K562 (cell line): ENCODE data around the gene TJAP1. TPM values are rescaled to one million over a fixed set of nuclear protein-coding genes. Genes with fewer than 3 reads are reported as not detected.

Experiments
- ATAC-seq: fragments of 200-7000 bp; cut with Tn5 transposase; 3 replicates; pipeline ENCODE4 v1.9.1; 2020; ENCODE audit warnings: moderate library complexity
- BruUV-seq: library from RNA; stranded (reverse); fragments of 400-500 nt; replicated peaks from 2 replicates; lab custom pipeline; 2021; lab: Mats Ljungman, UMichigan
- CTCF ChIA-PET: fragments of 300-600 bp; formaldehyde crosslinking; extraction: SDS; loops from one replicate; lab custom pipeline; 2021; ENCODE audit warnings: low intra/inter-chr PET ratio; lab: Yijun Ruan, JAX
- POLR2A ChIA-PET: fragments of 300-600, 350-650 bp; sonication (Branson Sonifier 250); formaldehyde crosslinking; extraction: SDS; loops from one replicate; lab custom pipeline; 2021; ENCODE audit warnings: antibody characterized with exemption, inconsistent platforms; lab: Yijun Ruan, JAX
- DNase-seq, 4 experiments: peaks; one replicate each; pipeline versions ENCODE4 v3.0.0 to v3.0.0-alpha.2; 2011 to 2018; ENCODE audit warnings: low spot score in 3 of 4, mixed read lengths in 3 of 4; ENCODE audit errors: extremely low read depth in 1 of 4
- FAIRE-seq: peaks from 2 replicates; lab custom pipeline; 2011; peaks lifted over from hg19 to GRCh38; lab: Jason Lieb, UNC
- H2AFZ ChIP-seq: 2 replicates; pipeline ENCODE4 v1.6.0; 2011; ENCODE audit warnings: low read depth, low read length, control low read depth, inconsistent platforms
- H3K27ac ChIP-seq: fragments of 200-600 bp; 3 replicates; pipeline ENCODE4 v1.8.0; 2011; ENCODE audit warnings: low read depth, mild to moderate bottlenecking, control low read depth, inconsistent platforms, low read length, moderate library complexity, mixed read lengths; ENCODE audit errors: extremely low read depth
- H3K27me3 ChIP-seq, 2 experiments: fragments of 300-600 bp in 1 of 2; 2 replicates in 1 of 2; 3 replicates in 1 of 2; pipeline versions ENCODE4 v1.6.0 to v1.8.0; 2011; ENCODE audit warnings: inconsistent platforms in 2 of 2, low read length in 2 of 2, mild to moderate bottlenecking in 1 of 2, mixed read lengths in 1 of 2, moderate library complexity in 1 of 2; ENCODE audit not compliant: control insufficient read depth in 2 of 2, insufficient read depth in 2 of 2
- H3K36me3 ChIP-seq: fragments of 300-600 bp; 3 replicates; pipeline ENCODE4 v1.8.0; 2011; ENCODE audit warnings: mild to moderate bottlenecking, low read length, inconsistent platforms; ENCODE audit not compliant: control insufficient read depth, insufficient read depth
- H3K4me1 ChIP-seq, 2 experiments: fragments of 200-600 bp in 1 of 2; replicated peaks in 1 of 2; 2 replicates in 1 of 2; 3 replicates in 1 of 2; pipeline versions ENCODE4 v1.5.1 to v1.8.0; 2011; ENCODE audit warnings: inconsistent platforms in 2 of 2, low read length in 2 of 2, mild to moderate bottlenecking in 1 of 2, mixed read lengths in 1 of 2, moderate library complexity in 1 of 2; ENCODE audit not compliant: control insufficient read depth in 2 of 2, insufficient read depth in 2 of 2
- H3K4me2 ChIP-seq: 2 replicates; pipeline ENCODE4 v1.6.1; 2011; ENCODE audit warnings: low read length, control low read depth, inconsistent platforms, mixed read lengths; ENCODE audit not compliant: insufficient read depth
- H3K4me3 ChIP-seq: fragments of 200-600 bp; sonication (generic), shearing (Covaris generic); 2 replicates; pipeline ENCODE4 v1.5.1; 2016; ENCODE audit warnings: control low read depth, inconsistent platforms
- H3K79me2 ChIP-seq: fragments of 200-600 bp; 3 replicates; pipeline ENCODE4 v1.8.0; 2011; ENCODE audit warnings: low read length, inconsistent platforms; ENCODE audit not compliant: control insufficient read depth, insufficient read depth
- H3K9ac ChIP-seq, 2 experiments: 2 replicates each; pipeline versions ENCODE4 v1.6.0 to v1.6.1; 2011; ENCODE audit warnings: low read depth in 2 of 2, low read length in 2 of 2, control low read depth in 1 of 2, inconsistent platforms in 1 of 2, mild to moderate bottlenecking in 1 of 2, mixed read lengths in 1 of 2; ENCODE audit not compliant: insufficient read depth in 1 of 2
- H3K9me1 ChIP-seq: one replicate; pipeline ENCODE4 v1.6.0; 2011; ENCODE audit warnings: inconsistent platforms, mild to moderate bottlenecking, low read length, moderate library complexity; ENCODE audit not compliant: control insufficient read depth, insufficient read depth
- H3K9me3 ChIP-seq: replicated peaks from 2 replicates; pipeline ENCODE4 v1.5.1; 2011; ENCODE audit warnings: low read depth, low read length, inconsistent platforms; ENCODE audit not compliant: control insufficient read depth, insufficient read depth
- H4K20me1 ChIP-seq: replicated peaks from 2 replicates; pipeline ENCODE4 v1.6.1; 2011; ENCODE audit warnings: low read length, inconsistent platforms, mixed read lengths; ENCODE audit not compliant: control insufficient read depth, insufficient read depth
- CEBPB ChIP-seq: fragments of 450-650 bp; IDR thresholded peaks from 2 replicates; pipeline ENCODE4 v1.6.1; 2016; ENCODE audit warnings: missing genetic modification characterization, missing compliant biosample characterization
- CEBPG ChIP-seq, 3 experiments: fragments of 200-800 bp in 1 of 3; sonication (Bioruptor generic) in 1 of 3; sonication (generic) in 1 of 3; formaldehyde crosslinking in 1 of 3; IDR thresholded peaks in 2 of 3; conservative IDR thresholded peaks in 1 of 3; 2 replicates each; pipeline versions ENCODE4 v1.6.1 to v1.8.0; 2016 to 2022; ENCODE audit warnings: missing compliant biosample characterization in 2 of 3, missing genetic modification characterization in 2 of 3, mild to moderate bottlenecking in 1 of 3, missing genetic modification reagents in 1 of 3
- NFE2 ChIP-seq: IDR thresholded peaks from 2 replicates; pipeline ENCODE4 v1.6.1; 2014; ENCODE audit warnings: antibody characterized with exemption, low read depth
- NR0B1 ChIP-seq: fragments of 450-650 bp; IDR thresholded peaks from one replicate; pipeline ENCODE4 v1.6.1; 2018; ENCODE audit warnings: mild to moderate bottlenecking, moderate library complexity; ENCODE audit not compliant: partially characterized antibody
- WGBS: fragments of 100-300 bp; shearing (Covaris generic); methylation state at CpG from one replicate; pipeline ENCODE4 v1.1.6; 2016; ENCODE audit warnings: low coverage, mixed read lengths; ENCODE audit not compliant: insufficient coverage; ENCODE audit errors: missing lambda C conversion rate; 5-methylcytosine and 5-hydroxymethylcytosine counted together
- in situ Hi-C: fragments of 300-500 bp; cut with MboI; formaldehyde crosslinking; loops from 4 replicates; pipeline ENCODE4 v1.15.0; 2018; ENCODE audit warnings: inconsistent platforms, mixed read lengths
- intact Hi-C: fragments of 100-400 bp; cut with micrococcal nuclease; formaldehyde crosslinking; loops from 2 replicates; pipeline ENCODE4 v1.14.2; 2022
- polyA plus RNA-seq, 8 experiments: library from polyadenylated mRNA; depleted of rRNA in 4 of 8; stranded (reverse) in 5 of 8; unstranded in 3 of 8; fragments of >200 nt; fragmentation: Nextera tagmentation in 2 of 8; fragmentation: Illumina TruSeq in 1 of 8; extraction: Ambion mirVana in 2 of 8; extraction: Trizol in 1 of 8; gene quantifications; 2 replicates each; pipeline versions ENCODE4 v1.2.1 to v1.2.3, GENCODE V29; 2011 to 2014; ENCODE audit warnings: inconsistent platforms in 1 of 8, missing spikeins in 1 of 8
- total RNA-seq, 7 experiments: library from RNA; depleted of rRNA in 6 of 7; stranded (reverse); fragments of >200 nt in 6 of 7; fragmentation: Illumina TruSeq in 2 of 7; extraction: Trizol in 2 of 7; gene quantifications; 2 replicates each; pipeline versions ENCODE4 v1.2.1 to v1.2.3, GENCODE V29; 2011 to 2021; ENCODE audit warnings: low replicate concordance in 1 of 7
- TF ChIP-seq, protein P1 (sequence below), 2 experiments: fragments of 450-650 bp in 1 of 2; sonication (generic) in 1 of 2; formaldehyde crosslinking in 1 of 2; IDR thresholded peaks in 1 of 2; conservative IDR thresholded peaks in 1 of 2; 2 replicates each; pipeline versions ENCODE4 v1.6.1 to v1.8.1; 2016 to 2023; ENCODE audit warnings: mild to moderate bottlenecking in 2 of 2, moderate library complexity in 2 of 2, inconsistent platforms in 1 of 2, missing genetic modification reagents in 1 of 2
- TF ChIP-seq, protein P2 (sequence below): fragments of 450-650 bp; IDR thresholded peaks from 2 replicates; pipeline ENCODE4 v1.6.1; 2016

The TJAP1 gene
- total and polyA plus RNA-seq, 9 of the 15 experiments (the other 6 are each of a cell fraction or from before 2014, with no cell fraction given), result 0.06 to 35.8 (median 16.2) TPM

DNA sequence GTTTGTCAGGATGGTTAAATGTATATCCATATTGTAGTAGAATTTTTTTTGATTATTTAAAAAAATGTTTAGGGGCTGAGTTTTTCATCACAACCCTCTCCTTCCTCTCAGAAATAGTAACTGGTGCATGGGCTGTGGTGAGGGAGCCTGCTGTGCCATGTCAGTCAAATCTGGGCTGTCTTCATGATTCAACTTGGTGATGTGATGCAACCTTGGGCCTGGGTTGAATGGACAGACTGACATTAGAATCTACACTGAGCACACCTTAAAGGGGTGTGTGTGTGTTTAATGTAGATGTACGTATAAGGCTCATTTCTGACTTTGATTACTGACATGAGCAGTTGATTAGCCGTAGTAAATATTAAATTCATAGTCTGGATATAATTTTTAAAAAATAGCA lies 3.7 kb downstream of the TJAP1 start:
- no TSS peak for BruUV-seq
- peak; percentile 44 for FAIRE-seq
- peaks cover 23% of the 10 kb centered on the region for H3K79me2 ChIP-seq

More for the DNA sequence above, 3.7 kb downstream of the TJAP1 start:
- H2AFZ ChIP-seq, result no peak overlapping the region
- in situ Hi-C loops, result no loop called here
- TF ChIP-seq, protein P1, sequence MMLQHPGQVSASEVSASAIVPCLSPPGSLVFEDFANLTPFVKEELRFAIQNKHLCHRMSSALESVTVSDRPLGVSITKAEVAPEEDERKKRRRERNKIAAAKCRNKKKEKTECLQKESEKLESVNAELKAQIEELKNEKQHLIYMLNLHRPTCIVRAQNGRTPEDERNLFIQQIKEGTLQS (IDR thresholded peaks at IDR 0.05), result peak; percentile 66
- TF ChIP-seq, protein P1 (CRISPR knock-in tag; conservative IDR thresholded peaks at IDR 0.05), result no peak
- no peak for TF ChIP-seq NFE2
- TF ChIP-seq, protein P2, sequence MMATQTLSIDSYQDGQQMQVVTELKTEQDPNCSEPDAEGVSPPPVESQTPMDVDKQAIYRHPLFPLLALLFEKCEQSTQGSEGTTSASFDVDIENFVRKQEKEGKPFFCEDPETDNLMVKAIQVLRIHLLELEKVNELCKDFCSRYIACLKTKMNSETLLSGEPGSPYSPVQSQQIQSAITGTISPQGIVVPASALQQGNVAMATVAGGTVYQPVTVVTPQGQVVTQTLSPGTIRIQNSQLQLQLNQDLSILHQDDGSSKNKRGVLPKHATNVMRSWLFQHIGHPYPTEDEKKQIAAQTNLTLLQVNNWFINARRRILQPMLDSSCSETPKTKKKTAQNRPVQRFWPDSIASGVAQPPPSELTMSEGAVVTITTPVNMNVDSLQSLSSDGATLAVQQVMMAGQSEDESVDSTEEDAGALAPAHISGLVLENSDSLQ, result peak; percentile 90
- TF ChIP-seq CEBPB (tag), result peak; percentile 27; the same call in 1 of the 2 replicates
- peak; percentile 80 for TF ChIP-seq CEBPG (CRISPR knock-in tag; IDR thresholded peaks at IDR 0.05)
- peak; percentile 68 to 72 for TF ChIP-seq CEBPG (tag; conservative IDR thresholded peaks at IDR 0.05 in 1 of 2, IDR thresholded peaks at IDR 0.05 in 1 of 2)
- no peak for TF ChIP-seq NR0B1
- peaks cover 0 to 19% of the 10 kb centered on the region in 2 experiments; a peak in 4 of 5 replicates for H3K4me1 ChIP-seq
- no peaks in the 10 kb centered on the region for H3K27me3 ChIP-seq
- no peak overlapping the region for H3K27ac ChIP-seq
- H3K36me3 ChIP-seq, result peaks cover 10% of the 10 kb centered on the region; the same call in 1 of the 3 replicates
- H3K9me1 ChIP-seq, result peaks cover 3% of the 10 kb centered on the region
- H3K9me3 ChIP-seq, result no peaks in the 10 kb centered on the region
- ChIA-PET CTCF (no interaction called here), POLR2A (interaction anchor here (0.6 to 4.9 kb wide), 5 partner anchors 8 to 99 kb away, joined by 3 to 24 read pairs (median 4); no protein-coding TSS in a partner anchor)
- WGBS, result 82% methylated on average over 2 of the region's 2 CpGs
- ATAC-seq (peak; percentile 29), DNase-seq (no peak)
- intact Hi-C loops, result no loop called here
- no peak overlapping the region for H3K4me2 ChIP-seq
- no peak overlapping the region for H3K4me3 ChIP-seq
- no peak overlapping the region for H3K9ac ChIP-seq
- H4K20me1 ChIP-seq, result 0 out of 2 replicates have a peak, but pooled peaks cover 6% of the 10 kb centered on the region
